ENCODE results near the gene PRSS22.
A peak's percentile ranks its signal among the peaks of the same experiment; 100 is the strongest.

Gene PRSS22

GRCh38 chr16:2874032-2874911 lies 16.3 kb upstream of the PRSS22 start:
- H3K9ac ChIP-seq (ENCODE audit: low read depth, low read length): no peak overlapping the region
- H3K27me3 ChIP-seq (ENCODE audit: insufficient read depth, low read length): peaks cover 34% of the 10 kb centered on the region
- H3K27ac ChIP-seq (ENCODE audit: low read length): no peak overlapping the region
- no peaks in the 10 kb centered on the region for H3K9me3 ChIP-seq (ENCODE audit: insufficient read depth, low read depth, low read length)
- no peak overlapping the region for H3K4me3 ChIP-seq (ENCODE audit: low read length)
- H3K4me1 ChIP-seq (ENCODE audit: insufficient read depth, low read length): no peaks in the 10 kb centered on the region; the same call in 1 of the 2 replicates
- no peaks in the 10 kb centered on the region for H3K36me3 ChIP-seq (ENCODE audit: insufficient read depth, low read depth, low read length)

- H3K27me3 ChIP-seq (ENCODE audit: insufficient read depth, low read length): peaks cover 40% of the 10 kb centered on the region
- H3K9ac ChIP-seq (ENCODE audit: low read depth, low read length): no peak overlapping the region
- H3K36me3 ChIP-seq (ENCODE audit: insufficient read depth, low read depth, low read length): no peaks in the 10 kb centered on the region
- H3K9me3 ChIP-seq (ENCODE audit: insufficient read depth, low read depth, low read length): no peaks in the 10 kb centered on the region
- H3K4me3 ChIP-seq (ENCODE audit: low read length): no peak overlapping the region
- H3K27ac ChIP-seq (ENCODE audit: low read length): no peak overlapping the region
- H3K4me1 ChIP-seq (ENCODE audit: insufficient read depth, low read length): peaks cover 4% of the 10 kb centered on the region; the same call in 1 of the 2 replicates
These were observed 14.0 kb upstream of the PRSS22 start for GRCh38 chr16:2871926-2872325.

- Histone ChIP-seq H3K9me3 (ENCODE audit: insufficient read depth, low read depth, low read length) (no peaks in the 10 kb centered on the region), H3K36me3 (ENCODE audit: insufficient read depth, low read depth, low read length) (no peaks in the 10 kb centered on the region), H3K4me1 (ENCODE audit: insufficient read depth, low read length) (peaks cover 4% of the 10 kb centered on the region; the same call in 1 of the 2 replicates), H3K27ac (ENCODE audit: low read length) (no peak overlapping the region), H3K9ac (ENCODE audit: low read depth, low read length) (peak overlapping the region; percentile 80), H3K27me3 (ENCODE audit: insufficient read depth, low read length) (peaks cover 74% of the 10 kb centered on the region), H3K4me3 (ENCODE audit: low read length) (peak overlapping the region; percentile 77)
These were observed 10.2 kb upstream of the PRSS22 start for GRCh38 chr16:2867987-2868789.

- Histone ChIP-seq H3K4me3 (ENCODE audit: low read length) (peak overlapping the region; percentile 77), H3K9me3 (ENCODE audit: insufficient read depth, low read depth, low read length) (no peaks in the 10 kb centered on the region), H3K27me3 (ENCODE audit: insufficient read depth, low read length) (peaks cover 68% of the 10 kb centered on the region), H3K9ac (ENCODE audit: low read depth, low read length) (peak overlapping the region; percentile 80; the same call in 1 of the 2 replicates), H3K36me3 (ENCODE audit: insufficient read depth, low read depth, low read length) (no peaks in the 10 kb centered on the region), H3K4me1 (ENCODE audit: insufficient read depth, low read length) (peaks cover 4% of the 10 kb centered on the region; the same call in 1 of the 2 replicates), H3K27ac (ENCODE audit: low read length) (no peak overlapping the region)
These were observed 9.7 kb upstream of the PRSS22 start for GRCh38 chr16:2867661-2867986.

GRCh38 chr16:2866431-2866830 lies 8.5 kb upstream of the PRSS22 start:
- Histone ChIP-seq H3K27me3 (ENCODE audit: insufficient read depth, low read length) (peaks cover 62% of the 10 kb centered on the region), H3K27ac (ENCODE audit: low read length) (no peak overlapping the region), H3K9ac (ENCODE audit: low read depth, low read length) (no peak overlapping the region), H3K36me3 (ENCODE audit: insufficient read depth, low read depth, low read length) (no peaks in the 10 kb centered on the region), H3K9me3 (ENCODE audit: insufficient read depth, low read depth, low read length) (no peaks in the 10 kb centered on the region), H3K4me3 (ENCODE audit: low read length) (no peak overlapping the region), H3K4me1 (ENCODE audit: insufficient read depth, low read length) (peaks cover 4% of the 10 kb centered on the region; the same call in 1 of the 2 replicates)

- no peaks in the 10 kb centered on the region for H3K36me3 ChIP-seq (ENCODE audit: insufficient read depth, low read depth, low read length)
- H3K4me1 ChIP-seq (ENCODE audit: insufficient read depth, low read length): peaks cover 4% of the 10 kb centered on the region; the same call in 1 of the 2 replicates
- no peak overlapping the region for H3K27ac ChIP-seq (ENCODE audit: low read length)
- H3K4me3 ChIP-seq (ENCODE audit: low read length): no peak overlapping the region
- H3K9ac ChIP-seq (ENCODE audit: low read depth, low read length): no peak overlapping the region
- H3K9me3 ChIP-seq (ENCODE audit: insufficient read depth, low read depth, low read length): 0 out of 2 replicates have a peak, but pooled peaks cover 5% of the 10 kb centered on the region
- H3K27me3 ChIP-seq (ENCODE audit: insufficient read depth, low read length): peaks cover 54% of the 10 kb centered on the region
These were observed 7.7 kb upstream of the PRSS22 start for GRCh38 chr16:2865651-2866050.

- no peak overlapping the region for H3K27ac ChIP-seq (ENCODE audit: low read length)
- no peaks in the 10 kb centered on the region for H3K36me3 ChIP-seq (ENCODE audit: insufficient read depth, low read depth, low read length)
- H3K9me3 ChIP-seq (ENCODE audit: insufficient read depth, low read depth, low read length): 0 out of 2 replicates have a peak, but pooled peaks cover 5% of the 10 kb centered on the region
- no peak overlapping the region for H3K9ac ChIP-seq (ENCODE audit: low read depth, low read length)
- H3K27me3 ChIP-seq (ENCODE audit: insufficient read depth, low read length): peaks cover 60% of the 10 kb centered on the region
- H3K4me3 ChIP-seq (ENCODE audit: low read length): no peak overlapping the region
- no peaks in the 10 kb centered on the region for H3K4me1 ChIP-seq (ENCODE audit: insufficient read depth, low read length)
These were observed 3.0 kb upstream of the PRSS22 start for GRCh38 chr16:2860826-2861567.

GRCh38 chr16:2859686-2860265 lies 1.8 kb upstream of the PRSS22 start:
- no peaks in the 10 kb centered on the region for H3K36me3 ChIP-seq (ENCODE audit: insufficient read depth, low read depth, low read length)

GRCh38 chr16:2858245-2859025 lies 465 bp upstream of the PRSS22 start:
- H3K27ac ChIP-seq (ENCODE audit: low read length): no peak overlapping the region
- no peak overlapping the region for H3K9ac ChIP-seq (ENCODE audit: low read depth, low read length)
- peaks cover 16% of the 10 kb centered on the region for H3K9me3 ChIP-seq (ENCODE audit: insufficient read depth, low read depth, low read length)
- no peaks in the 10 kb centered on the region for H3K4me1 ChIP-seq (ENCODE audit: insufficient read depth, low read length)
- H3K36me3 ChIP-seq (ENCODE audit: insufficient read depth, low read depth, low read length): no peaks in the 10 kb centered on the region
- peaks cover 35% of the 10 kb centered on the region for H3K27me3 ChIP-seq (ENCODE audit: insufficient read depth, low read length)
- peak overlapping the region; percentile 64; the same call in 1 of the 2 replicates for H3K4me3 ChIP-seq (ENCODE audit: low read length)

More at GRCh38 chr16:2859686-2860265, 1.8 kb upstream of the PRSS22 start:
- Histone ChIP-seq H3K4me3 (ENCODE audit: low read length) (no peak overlapping the region), H3K9ac (ENCODE audit: low read depth, low read length) (no peak overlapping the region), H3K4me1 (ENCODE audit: insufficient read depth, low read length) (no peaks in the 10 kb centered on the region), H3K9me3 (ENCODE audit: insufficient read depth, low read depth, low read length) (0 out of 2 replicates have a peak, but pooled peaks cover 5% of the 10 kb centered on the region), H3K27me3 (ENCODE audit: insufficient read depth, low read length) (peaks cover 48% of the 10 kb centered on the region), H3K27ac (ENCODE audit: low read length) (no peak overlapping the region)

- no peak overlapping the region for H3K9ac ChIP-seq (ENCODE audit: low read depth, low read length)
- no peak overlapping the region for H3K27ac ChIP-seq (ENCODE audit: low read length)
- H3K9me3 ChIP-seq (ENCODE audit: insufficient read depth, low read depth, low read length): peaks cover 16% of the 10 kb centered on the region
- peak overlapping the region; percentile 64; the same call in 1 of the 2 replicates for H3K4me3 ChIP-seq (ENCODE audit: low read length)
- H3K4me1 ChIP-seq (ENCODE audit: insufficient read depth, low read length): no peaks in the 10 kb centered on the region
- peaks cover 33% of the 10 kb centered on the region for H3K27me3 ChIP-seq (ENCODE audit: insufficient read depth, low read length)
- H3K36me3 ChIP-seq (ENCODE audit: insufficient read depth, low read depth, low read length): no peaks in the 10 kb centered on the region
These were observed 1.1 kb downstream of the PRSS22 start for GRCh38 chr16:2856686-2857450.
